ENCODE data around the gene IL9. TPM values are rescaled to one million over a fixed set of nuclear protein-coding genes. Genes with fewer than 3 reads are reported as not detected.

IL9 gene
- total and polyA plus RNA-seq, 10 of the 15 experiments (the other 5 are each of a cell fraction or from before 2014, with no cell fraction given) = not detected

DNA sequence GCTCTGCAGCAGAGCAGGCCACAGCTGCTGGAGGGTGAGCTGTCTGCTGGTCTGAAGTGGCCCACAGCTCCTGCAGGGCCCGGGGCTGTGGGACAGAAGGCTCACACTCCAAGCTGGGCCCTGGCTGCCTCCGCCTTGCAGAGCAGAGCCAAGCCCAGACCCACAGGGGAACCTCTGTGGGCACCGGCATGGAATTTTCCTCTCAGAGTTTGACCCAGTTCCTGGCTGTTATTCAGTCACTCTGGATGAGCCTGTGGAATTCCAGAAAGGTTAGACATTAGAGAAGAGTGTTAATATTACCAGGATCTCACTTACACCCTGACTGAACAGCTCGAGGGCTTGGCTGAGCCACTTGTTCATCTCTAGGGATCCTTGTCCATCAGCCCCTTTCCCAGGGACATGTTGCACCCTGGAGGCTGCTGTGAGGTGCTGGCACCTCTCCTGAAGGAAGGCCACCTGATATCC, 17.5 kb downstream of the IL9 start:
- FAIRE-seq = no peak

More for the DNA sequence above, 17.5 kb downstream of the IL9 start:
- WGBS (ENCODE audit: insufficient coverage, insufficient replicate concordance, low lambda C conversion rate, missing lambda C conversion rate) = 13% methylated on average over 4 of the region's 4 CpGs
- POLR2A ChIA-PET = no interaction called here
- H3K27ac ChIP-seq (ENCODE audit: control insufficient read depth, insufficient read depth) = no peak overlapping the region
- H3K9me3 ChIP-seq (replicated peaks; ENCODE audit: control insufficient read depth, insufficient read depth, low read length) = no peaks in the 10 kb centered on the region
- no peaks in the 10 kb centered on the region for H4K20me1 ChIP-seq (ENCODE audit: control insufficient read depth, insufficient read depth)
- no peak overlapping the region for H3K9ac ChIP-seq (ENCODE audit: control insufficient read depth, insufficient read depth, low read length)
- in situ Hi-C loops (cut with MboI) = no loop called here
- H3K4me1 ChIP-seq (ENCODE audit: control insufficient read depth, insufficient read depth, low read length) = no peaks in the 10 kb centered on the region
- SMC1A ChIA-PET (ENCODE audit: uncharacterized antibody, unreplicated experiment) = no interaction called here
- BruUV-seq (replicated peaks) = no TSS peak
- no peak for ATAC-seq
- intact Hi-C loops (cut with micrococcal nuclease; ENCODE audit: unreplicated experiment) = no loop called here
- H3K79me2 ChIP-seq (ENCODE audit: control insufficient read depth, insufficient read depth, low read length) = no peaks in the 10 kb centered on the region
- no peak overlapping the region for H3K4me3 ChIP-seq
- CTCF ChIA-PET = no interaction called here
- no peaks in the 10 kb centered on the region for H3K36me3 ChIP-seq (ENCODE audit: control insufficient read depth in 2 of 2, insufficient read depth in 2 of 2, low read length in 1 of 2)
- no peak for TF ChIP-seq CREB1 (IDR thresholded peaks at IDR 0.05; ENCODE audit: low read depth)
- TF ChIP-seq ETV6 (conservative IDR thresholded peaks at IDR 0.05 in 1 of 2, IDR thresholded peaks at IDR 0.05 in 1 of 2; ENCODE audit: borderline replicate concordance in 1 of 2, low read depth in 1 of 2) = no peak
- no peak for TF ChIP-seq ATF7 (IDR thresholded peaks at IDR 0.05; ENCODE audit: low read depth)
- TF ChIP-seq, protein P1, sequence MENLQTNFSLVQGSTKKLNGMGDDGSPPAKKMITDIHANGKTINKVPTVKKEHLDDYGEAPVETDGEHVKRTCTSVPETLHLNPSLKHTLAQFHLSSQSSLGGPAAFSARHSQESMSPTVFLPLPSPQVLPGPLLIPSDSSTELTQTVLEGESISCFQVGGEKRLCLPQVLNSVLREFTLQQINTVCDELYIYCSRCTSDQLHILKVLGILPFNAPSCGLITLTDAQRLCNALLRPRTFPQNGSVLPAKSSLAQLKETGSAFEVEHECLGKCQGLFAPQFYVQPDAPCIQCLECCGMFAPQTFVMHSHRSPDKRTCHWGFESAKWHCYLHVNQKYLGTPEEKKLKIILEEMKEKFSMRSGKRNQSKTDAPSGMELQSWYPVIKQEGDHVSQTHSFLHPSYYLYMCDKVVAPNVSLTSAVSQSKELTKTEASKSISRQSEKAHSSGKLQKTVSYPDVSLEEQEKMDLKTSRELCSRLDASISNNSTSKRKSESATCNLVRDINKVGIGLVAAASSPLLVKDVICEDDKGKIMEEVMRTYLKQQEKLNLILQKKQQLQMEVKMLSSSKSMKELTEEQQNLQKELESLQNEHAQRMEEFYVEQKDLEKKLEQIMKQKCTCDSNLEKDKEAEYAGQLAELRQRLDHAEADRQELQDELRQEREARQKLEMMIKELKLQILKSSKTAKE (IDR thresholded peaks at IDR 0.05; ENCODE audit: low read depth, poor library complexity, severe bottlenecking) = no peak
- TF ChIP-seq RCOR1 (conservative IDR thresholded peaks at IDR 0.05; ENCODE audit: low read depth, low read length) = no peak
- no peak for TF ChIP-seq CHD2 (IDR thresholded peaks at IDR 0.05; ENCODE audit: borderline replicate concordance, low read depth, low read length)
- TF ChIP-seq BMI1 (IDR thresholded peaks at IDR 0.05; ENCODE audit: borderline replicate concordance) = no peak
- no peak for TF ChIP-seq GATAD2B (conservative IDR thresholded peaks at IDR 0.05; ENCODE audit: low read depth)
- no peak for TF ChIP-seq ZNF384 (IDR thresholded peaks at IDR 0.05; ENCODE audit: borderline replicate concordance, low read depth, low read length)
- no peak for TF ChIP-seq POLR2AphosphoS5 (IDR thresholded peaks at IDR 0.05; ENCODE audit: low read length)
- TF ChIP-seq ATF3 (IDR thresholded peaks at IDR 0.05; ENCODE audit: borderline replicate concordance, extremely low read depth, low read depth, low read length) = no peak
- H3K4me2 ChIP-seq (ENCODE audit: control insufficient read depth, insufficient read depth) = no peak overlapping the region
- RAD21 ChIA-PET (ENCODE audit: unreplicated experiment) = no interaction called here
- no peak for DNase-seq (ENCODE audit: low read depth, low spot score)
- no peak overlapping the region for H2AFZ ChIP-seq (ENCODE audit: control insufficient read depth, low read depth, low read length)
- no peaks in the 10 kb centered on the region; a peak in 1 of 4 replicates for H3K27me3 ChIP-seq (replicated peaks in 1 of 2; ENCODE audit: control insufficient read depth in 2 of 2, insufficient read depth in 2 of 2, low read length in 1 of 2)
